Measurements from ENCODE around the gene PCDH7.

PCDH7 gene, protein sequence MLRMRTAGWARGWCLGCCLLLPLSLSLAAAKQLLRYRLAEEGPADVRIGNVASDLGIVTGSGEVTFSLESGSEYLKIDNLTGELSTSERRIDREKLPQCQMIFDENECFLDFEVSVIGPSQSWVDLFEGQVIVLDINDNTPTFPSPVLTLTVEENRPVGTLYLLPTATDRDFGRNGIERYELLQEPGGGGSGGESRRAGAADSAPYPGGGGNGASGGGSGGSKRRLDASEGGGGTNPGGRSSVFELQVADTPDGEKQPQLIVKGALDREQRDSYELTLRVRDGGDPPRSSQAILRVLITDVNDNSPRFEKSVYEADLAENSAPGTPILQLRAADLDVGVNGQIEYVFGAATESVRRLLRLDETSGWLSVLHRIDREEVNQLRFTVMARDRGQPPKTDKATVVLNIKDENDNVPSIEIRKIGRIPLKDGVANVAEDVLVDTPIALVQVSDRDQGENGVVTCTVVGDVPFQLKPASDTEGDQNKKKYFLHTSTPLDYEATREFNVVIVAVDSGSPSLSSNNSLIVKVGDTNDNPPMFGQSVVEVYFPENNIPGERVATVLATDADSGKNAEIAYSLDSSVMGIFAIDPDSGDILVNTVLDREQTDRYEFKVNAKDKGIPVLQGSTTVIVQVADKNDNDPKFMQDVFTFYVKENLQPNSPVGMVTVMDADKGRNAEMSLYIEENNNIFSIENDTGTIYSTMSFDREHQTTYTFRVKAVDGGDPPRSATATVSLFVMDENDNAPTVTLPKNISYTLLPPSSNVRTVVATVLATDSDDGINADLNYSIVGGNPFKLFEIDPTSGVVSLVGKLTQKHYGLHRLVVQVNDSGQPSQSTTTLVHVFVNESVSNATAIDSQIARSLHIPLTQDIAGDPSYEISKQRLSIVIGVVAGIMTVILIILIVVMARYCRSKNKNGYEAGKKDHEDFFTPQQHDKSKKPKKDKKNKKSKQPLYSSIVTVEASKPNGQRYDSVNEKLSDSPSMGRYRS (N-terminal part only)

DNA sequence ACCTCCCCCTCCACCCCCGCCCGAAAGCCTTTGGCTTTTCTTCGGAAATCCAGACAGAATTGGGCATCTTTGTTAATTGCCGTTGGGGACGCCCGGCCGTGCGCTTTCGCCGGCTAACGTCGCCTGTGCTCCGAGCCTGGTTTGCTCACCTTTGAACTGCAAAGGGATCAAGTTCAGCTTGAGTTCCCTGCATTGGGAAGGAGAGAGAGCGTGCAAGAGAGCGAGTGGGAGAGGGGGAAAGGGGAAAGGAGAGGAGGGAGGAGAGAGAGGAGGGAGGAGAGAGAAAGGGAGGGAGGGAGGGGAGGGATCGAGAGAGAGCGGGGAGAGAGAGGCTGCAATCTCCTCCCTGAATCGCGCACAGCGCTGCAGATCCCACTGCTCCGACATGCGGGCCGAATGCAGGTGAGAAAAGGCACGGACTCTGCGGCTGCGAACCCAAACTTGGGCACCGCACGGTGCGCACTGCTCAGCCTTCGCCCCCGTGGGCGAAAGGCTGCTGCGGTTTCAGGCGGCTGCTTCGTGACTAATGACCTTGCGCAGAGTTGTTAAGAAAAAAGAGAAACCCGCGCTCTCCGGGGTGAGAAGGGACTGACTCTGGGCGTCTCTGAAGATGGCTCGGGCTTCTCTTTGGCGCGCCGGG lies at the start of gene PCDH7:
Gene PCDH7 (plus strand): TSS at position 349 of the 640 bp plus-strand sequence. CDS start 1,054 bp downstream, outside the sequence.
- DNase-seq: peak; percentile 26 to 91 (median 57)
- intact Hi-C loops (cut with DNase I): no loop called here

GRCh38 chr4:30671926-30672448 lies 48.2 kb upstream of the PCDH7 start:
- no peak for DNase-seq
- intact Hi-C loops (cut with DNase I): no loop called here

DNA sequence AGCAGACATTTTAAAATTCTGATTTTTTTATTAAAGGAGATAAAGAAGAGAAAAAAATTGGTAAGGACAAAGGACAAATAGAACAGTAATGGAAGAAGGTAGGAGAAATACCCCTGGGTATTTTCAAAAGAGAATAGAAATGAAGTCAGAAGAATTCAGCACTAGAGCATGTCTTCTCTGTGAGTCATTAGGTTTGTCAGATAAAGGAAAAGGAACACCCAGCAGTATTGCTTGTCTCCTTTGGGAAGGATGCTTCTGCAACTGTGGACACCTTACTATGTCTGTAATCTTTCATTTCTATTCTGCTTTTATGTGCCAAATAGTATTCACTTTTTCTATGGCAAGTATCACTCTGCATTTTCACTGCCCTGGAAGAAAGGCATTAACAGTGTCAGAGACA lies 24.0 kb upstream of the PCDH7 start:
- no peak for DNase-seq
- intact Hi-C loops (cut with DNase I): no loop called here

DNA sequence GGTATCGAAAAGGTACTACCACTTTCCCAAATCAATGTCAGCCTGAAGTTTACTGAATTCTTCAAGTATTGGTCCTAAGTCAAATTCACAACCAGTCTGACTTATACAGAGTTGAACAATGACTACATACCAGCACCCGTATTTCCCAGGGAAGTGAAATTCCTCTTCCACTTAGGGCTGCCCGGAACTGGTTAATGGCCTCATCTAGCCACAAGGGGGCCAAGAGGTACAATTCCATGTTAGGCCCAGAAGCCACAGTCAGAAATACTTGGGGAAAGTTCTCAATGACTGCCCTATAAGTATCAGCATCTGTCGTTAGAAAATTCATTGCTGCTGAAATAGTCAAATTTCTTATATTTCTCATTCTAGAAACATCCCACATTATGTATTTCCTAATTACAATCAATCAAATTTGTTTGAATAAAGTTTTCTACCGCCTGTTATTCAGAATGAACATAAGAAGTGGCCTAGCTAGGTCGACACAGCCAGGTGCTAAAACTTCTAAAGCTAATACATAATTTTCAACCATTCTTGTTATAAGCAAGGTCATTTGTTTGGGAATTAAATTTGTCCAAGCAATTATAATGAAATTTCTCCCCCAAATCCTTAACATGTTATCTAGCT lies 5.6 kb upstream of the PCDH7 start:
- peak in 6 of 10 donors; percentile 26 to 74 (median 34) for DNase-seq
- intact Hi-C loops (cut with DNase I): no loop called here

DNA sequence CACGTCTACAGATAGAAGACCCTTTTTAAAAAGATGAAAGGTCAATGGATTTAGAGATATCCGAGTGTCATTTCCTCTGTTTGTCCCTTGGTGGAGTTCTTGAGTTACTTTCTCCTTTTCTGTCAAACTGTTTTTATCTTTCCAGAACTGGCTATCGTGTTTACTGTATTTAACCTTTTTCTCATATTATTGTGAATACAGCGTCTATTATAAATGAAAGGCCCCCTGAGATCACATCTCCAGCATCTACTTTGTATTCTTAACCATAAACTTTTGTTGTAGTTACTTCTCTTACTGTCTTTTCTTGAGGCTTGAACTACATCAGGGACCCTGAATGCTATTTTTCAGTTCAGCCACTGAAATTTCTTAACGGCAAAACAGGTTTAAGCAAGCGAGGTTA lies 4.0 kb upstream of the PCDH7 start:
- no peak for DNase-seq
- intact Hi-C loops (cut with DNase I): no loop called here

GRCh38 chr4:30716681-30717207 lies 3.4 kb upstream of the PCDH7 start:
- intact Hi-C loops (cut with DNase I): no loop called here
- DNase-seq: peak in 1 of 10 donors; percentile 61

- intact Hi-C loops (cut with DNase I): no loop called here
- peak; percentile 36 to 92 (median 64) for DNase-seq
These were observed 2.8 kb upstream of the PCDH7 start for GRCh38 chr4:30717208-30718020.

DNA sequence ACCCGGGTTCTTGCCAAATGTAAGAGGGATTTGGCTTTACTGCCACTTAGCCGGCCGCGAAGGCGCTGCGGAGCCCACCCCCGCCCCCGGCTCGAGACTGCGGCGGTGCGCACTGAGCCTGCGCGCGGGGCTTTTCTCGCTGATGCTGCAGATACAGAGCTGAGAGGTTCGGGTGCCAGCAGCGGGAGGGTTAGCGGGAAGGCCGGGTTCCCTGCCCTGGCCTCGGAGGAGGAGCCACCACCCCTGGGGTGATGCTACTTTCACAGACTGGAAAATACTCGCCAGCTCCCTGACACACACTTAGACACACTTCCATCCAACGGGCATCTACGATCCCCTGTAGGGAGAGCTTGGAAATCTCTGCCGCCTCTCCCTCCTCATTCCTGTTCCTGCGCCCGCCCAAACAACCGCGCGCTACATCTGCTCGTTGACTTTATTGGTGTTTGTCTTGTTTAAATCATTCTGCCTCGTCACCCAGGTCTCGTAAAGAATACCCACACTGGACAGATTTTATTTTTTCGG lies 2.1 kb upstream of the PCDH7 start:
- DNase-seq: peak; percentile 56 to 94 (median 74)
- intact Hi-C loops (cut with DNase I): no loop called here

DNA sequence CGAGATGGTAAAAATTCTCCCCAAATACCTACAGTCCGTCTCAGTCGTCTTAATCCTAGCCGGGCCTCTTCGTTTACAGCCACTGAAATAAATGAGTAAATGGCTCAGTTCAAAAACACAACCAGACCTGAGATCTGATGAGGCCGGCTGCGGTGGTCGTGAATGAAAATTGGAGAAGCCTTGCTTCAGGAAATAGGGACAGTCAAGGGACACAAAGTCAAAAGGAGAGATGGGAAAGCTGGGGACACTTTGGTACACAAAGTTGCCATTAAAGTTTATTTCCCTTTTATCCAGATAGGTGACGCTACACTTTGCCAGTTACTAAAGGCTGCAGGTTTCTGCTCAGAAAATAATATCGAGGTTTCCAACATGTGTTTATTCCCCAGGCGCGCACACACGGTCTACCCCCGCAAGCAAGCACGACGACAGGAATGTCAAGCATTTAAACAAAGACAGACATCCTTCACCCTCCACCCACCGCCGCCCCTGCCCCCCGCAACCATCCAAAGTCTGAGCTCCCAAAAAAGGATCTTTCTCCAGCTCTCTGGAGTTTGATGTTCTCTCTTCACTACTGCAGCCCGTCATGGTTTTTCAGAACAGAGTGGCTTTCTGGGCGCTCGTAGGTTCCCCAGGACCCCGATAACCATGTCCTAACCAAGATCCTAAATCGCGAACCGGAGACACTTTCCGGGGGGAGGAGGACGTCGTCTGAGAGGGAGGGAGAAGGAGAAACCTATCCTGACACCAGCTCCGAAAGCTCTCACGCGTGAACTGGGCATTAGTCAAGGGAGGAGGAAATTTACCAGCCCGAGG lies 1.3 kb upstream of the PCDH7 start:
- intact Hi-C loops (cut with DNase I): no loop called here
- peak in 1 of 10 donors; percentile 17 for DNase-seq

- DNase-seq: peak; percentile 38 to 94 (median 62)
- intact Hi-C loops (cut with DNase I): no loop called here
These were observed 632 bp upstream of the PCDH7 start for GRCh38 chr4:30719454-30720020.

GRCh38 chr4:30720661-30721184 lies 554 bp downstream of the PCDH7 start:
- peak; percentile 23 to 90 (median 36) for DNase-seq
- intact Hi-C loops (cut with DNase I): no loop called here

- intact Hi-C loops (cut with DNase I): no loop called here
- DNase-seq: peak; percentile 21 to 90 (median 40)
These were observed 1.3 kb downstream of the PCDH7 start for GRCh38 chr4:30721185-30722091.

GRCh38 chr4:30722092-30722358 lies 1.9 kb downstream of the PCDH7 start:
- intact Hi-C loops (cut with DNase I): no loop called here
- peak in 2 of 10 donors; percentile 18 to 21 for DNase-seq

GRCh38 chr4:30722359-30723200 lies 2.4 kb downstream of the PCDH7 start:
- peak in 4 of 10 donors; percentile 16 to 83 (median 75) for DNase-seq
- intact Hi-C loops (cut with DNase I): no loop called here

DNA sequence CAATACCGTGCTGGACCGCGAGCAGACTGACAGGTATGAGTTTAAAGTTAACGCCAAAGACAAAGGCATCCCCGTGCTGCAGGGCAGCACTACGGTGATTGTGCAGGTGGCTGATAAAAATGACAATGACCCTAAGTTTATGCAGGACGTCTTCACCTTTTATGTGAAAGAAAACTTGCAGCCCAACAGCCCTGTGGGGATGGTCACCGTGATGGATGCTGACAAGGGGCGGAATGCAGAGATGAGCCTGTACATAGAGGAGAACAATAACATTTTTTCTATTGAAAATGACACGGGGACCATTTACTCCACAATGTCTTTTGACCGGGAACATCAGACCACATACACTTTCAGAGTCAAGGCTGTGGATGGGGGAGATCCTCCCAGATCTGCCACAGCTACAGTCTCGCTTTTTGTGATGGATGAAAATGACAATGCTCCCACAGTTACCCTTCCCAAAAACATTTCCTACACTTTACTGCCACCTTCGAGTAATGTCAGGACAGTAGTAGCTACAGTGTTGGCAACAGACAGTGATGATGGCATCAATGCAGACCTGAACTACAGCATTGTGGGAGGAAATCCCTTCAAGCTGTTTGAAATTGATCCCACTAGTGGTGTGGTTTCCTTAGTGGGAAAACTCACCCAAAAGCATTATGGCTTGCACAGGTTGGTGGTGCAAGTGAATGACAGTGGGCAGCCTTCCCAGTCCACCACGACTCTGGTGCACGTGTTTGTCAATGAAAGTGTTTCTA lies 3.2 kb downstream of the PCDH7 start:
- DNase-seq: peak in 1 of 10 donors; percentile 63
- intact Hi-C loops (cut with DNase I): no loop called here

Measured in posterior cingulate gyrus (tissue), 11 donors.